ENCODE data around the gene OR51B5.
"Not testable (repeated sequence)": the region's sequence is repeated elsewhere in the genome, so short reads cannot be mapped to it uniquely, and the experiment has no call there.

Gene OR51B5

DNA sequence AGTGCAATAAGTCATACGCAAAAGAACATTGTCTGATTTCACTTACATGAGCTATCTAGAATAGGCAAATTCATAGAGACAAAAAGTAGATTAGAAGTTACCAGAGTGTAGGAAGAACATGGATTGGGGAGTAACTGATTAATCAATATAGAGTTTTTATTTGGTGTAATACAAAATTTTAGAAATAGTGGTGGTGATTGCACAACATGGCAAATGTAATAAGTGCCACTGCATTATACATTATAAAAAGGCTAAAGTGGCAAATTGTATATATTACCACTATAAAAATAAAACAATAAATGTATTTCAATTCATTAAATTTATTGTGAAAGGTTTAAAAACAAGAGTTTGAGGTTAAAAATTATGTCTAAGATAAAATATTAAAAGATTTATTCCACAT, 32.9 kb downstream of the OR51B5 start:
- no peaks in the 10 kb centered on the region for H3K36me3 ChIP-seq (ENCODE audit: insufficient read depth, low read length)

GRCh38 chr11:5307256-5308019, 35.9 kb downstream of the OR51B5 start:
- Histone ChIP-seq H3K9me3 (ENCODE audit: low read depth, low read length) (no peaks in the 10 kb centered on the region), H3K9ac (ENCODE audit: insufficient read length) (no peak overlapping the region), H3K4me3 (no peak overlapping the region), H3K36me3 (ENCODE audit: insufficient read depth, low read length) (no peaks in the 10 kb centered on the region), H3K27ac (no peak overlapping the region)
- DNase-seq (ENCODE audit: low read depth, low spot score): no peak
- TF ChIP-seq FOXP2 (optimal IDR thresholded peaks at IDR 0.05; ENCODE audit: control extremely low read depth, extremely low read length, insufficient read depth): no peak
- TF ChIP-seq EZH2 (IDR thresholded peaks at IDR 0.05): no peak
- TF ChIP-seq POLR2AphosphoS5 (IDR thresholded peaks at IDR 0.05; ENCODE audit: borderline replicate concordance, low read depth, low read length): no peak

More for the DNA sequence above, 32.9 kb downstream of the OR51B5 start:
- H3K4me3 ChIP-seq: no peak overlapping the region
- no peak for DNase-seq (ENCODE audit: low read depth, low spot score)
- H3K27ac ChIP-seq: no peak overlapping the region
- H3K9me3 ChIP-seq (ENCODE audit: low read depth, low read length): no peaks in the 10 kb centered on the region
- TF ChIP-seq FOXP2 (optimal IDR thresholded peaks at IDR 0.05; ENCODE audit: control extremely low read depth, extremely low read length, insufficient read depth) (no peak), POLR2AphosphoS5 (IDR thresholded peaks at IDR 0.05; ENCODE audit: borderline replicate concordance, low read depth, low read length) (no peak), EZH2 (IDR thresholded peaks at IDR 0.05) (no peak)
- H3K9ac ChIP-seq (ENCODE audit: insufficient read length): no peak overlapping the region

DNA sequence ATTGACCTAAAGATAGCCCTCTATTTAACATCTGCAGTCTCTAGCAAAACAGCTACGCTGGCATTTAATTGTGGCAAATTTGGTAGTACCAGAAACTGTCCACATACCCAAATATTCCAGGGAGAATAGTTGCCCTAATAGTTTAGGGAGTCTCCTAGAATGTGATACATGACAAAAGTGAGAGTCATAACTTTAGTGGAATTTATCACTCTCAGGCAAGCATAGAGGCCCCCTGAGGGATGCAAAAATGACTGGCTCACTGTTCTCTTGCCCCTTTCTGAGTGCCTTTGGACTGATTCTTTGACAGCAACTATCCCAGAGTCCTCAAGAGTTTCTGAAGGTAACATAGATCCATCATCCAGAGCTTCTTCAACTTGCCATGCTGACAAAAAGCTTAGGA, 39.3 kb downstream of the OR51B5 start:
- no peak for DNase-seq (ENCODE audit: low read depth, low spot score)

DNA sequence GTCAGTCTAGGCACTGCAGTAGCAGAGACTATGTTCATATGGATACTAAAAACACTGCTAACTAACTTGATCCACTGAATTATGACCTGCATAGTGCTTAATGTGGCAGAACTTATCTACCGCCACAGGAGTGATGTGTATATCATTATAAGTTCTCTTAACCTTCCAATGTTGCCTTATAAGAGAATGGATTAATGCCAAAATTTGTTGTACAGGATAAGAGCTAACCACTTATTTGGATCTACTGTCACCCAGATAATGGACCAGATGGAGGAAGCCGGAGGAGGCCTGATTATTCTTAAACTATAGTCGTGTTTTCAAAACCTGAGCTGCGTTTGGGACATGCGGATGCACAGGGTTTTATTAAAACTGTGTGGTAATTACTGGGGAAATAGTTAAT, 39.7 kb downstream of the OR51B5 start:
- no peak overlapping the region for H3K9ac ChIP-seq (ENCODE audit: insufficient read length)
- no peak for TF ChIP-seq POLR2AphosphoS5 (IDR thresholded peaks at IDR 0.05; ENCODE audit: borderline replicate concordance, low read depth, low read length)
- TF ChIP-seq FOXP2 (optimal IDR thresholded peaks at IDR 0.05; ENCODE audit: control extremely low read depth, extremely low read length, insufficient read depth): no peak
- no peak for TF ChIP-seq EZH2 (IDR thresholded peaks at IDR 0.05)
- DNase-seq (ENCODE audit: low read depth, low spot score): no peak

More for the DNA sequence above, 39.3 kb downstream of the OR51B5 start:
- H3K36me3 ChIP-seq (ENCODE audit: insufficient read depth, low read length): no peaks in the 10 kb centered on the region
- H3K27ac ChIP-seq: no peak overlapping the region
- no peak overlapping the region for H3K4me3 ChIP-seq
- TF ChIP-seq POLR2AphosphoS5 (IDR thresholded peaks at IDR 0.05; ENCODE audit: borderline replicate concordance, low read depth, low read length): no peak
- TF ChIP-seq FOXP2 (optimal IDR thresholded peaks at IDR 0.05; ENCODE audit: control extremely low read depth, extremely low read length, insufficient read depth): no peak
- H3K9ac ChIP-seq (ENCODE audit: insufficient read length): no peak overlapping the region
- no peaks in the 10 kb centered on the region for H3K9me3 ChIP-seq (ENCODE audit: low read depth, low read length)

GRCh38 chr11:5301846-5302245, 41.5 kb downstream of the OR51B5 start, which contains the start of gene OR51B4:
OR51B4 (minus strand) TSS chr11:5301946; CDS start chr11:5301946, 0 bp downstream.
- TF ChIP-seq FOXP2 (optimal IDR thresholded peaks at IDR 0.05; ENCODE audit: control extremely low read depth, extremely low read length, insufficient read depth): no peak
- TF ChIP-seq POLR2AphosphoS5 (IDR thresholded peaks at IDR 0.05; ENCODE audit: borderline replicate concordance, low read depth, low read length): no peak
- no peak for TF ChIP-seq EZH2 (IDR thresholded peaks at IDR 0.05)
- Histone ChIP-seq H3K9ac (ENCODE audit: insufficient read length) (no peak within 1 kb of the TSS), H3K9me3 (ENCODE audit: low read depth, low read length) (no peaks in the 10 kb centered on the region), H3K36me3 (ENCODE audit: insufficient read depth, low read length) (no peaks in the 10 kb centered on the region), H3K4me3 (no peak within 1 kb of the TSS), H3K27ac (no peak within 1 kb of the TSS)
- DNase-seq (ENCODE audit: low read depth, low spot score): no peak

More for the DNA sequence above, 39.7 kb downstream of the OR51B5 start:
- Histone ChIP-seq H3K9me3 (ENCODE audit: low read depth, low read length) (no peaks in the 10 kb centered on the region), H3K27ac (no peak overlapping the region), H3K36me3 (ENCODE audit: insufficient read depth, low read length) (no peaks in the 10 kb centered on the region), H3K4me3 (no peak overlapping the region)

DNA sequence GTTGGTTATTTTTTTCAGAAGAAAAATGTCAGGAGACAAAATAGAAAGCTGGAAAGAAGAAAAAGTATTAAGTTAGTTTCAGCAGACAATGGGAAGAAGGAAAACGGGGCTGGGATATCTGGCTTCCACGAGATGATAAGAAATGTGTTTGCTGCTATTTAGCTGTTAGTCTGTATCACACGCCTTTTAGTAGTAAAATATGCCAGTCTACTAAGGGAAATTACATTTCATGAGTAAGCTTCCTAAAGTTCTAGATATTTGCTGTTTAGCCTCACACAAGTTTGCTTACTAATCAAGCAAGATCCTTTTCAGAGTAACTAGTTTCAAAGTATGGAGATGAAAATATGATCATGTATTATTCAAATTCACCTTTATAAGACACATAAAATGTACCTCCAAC, 43.1 kb downstream of the OR51B5 start:
- no peak overlapping the region for H3K27ac ChIP-seq
- no peak overlapping the region for H3K4me3 ChIP-seq
- no peak for DNase-seq (ENCODE audit: low read depth, low spot score)
- H3K36me3 ChIP-seq (ENCODE audit: insufficient read depth, low read length): no peaks in the 10 kb centered on the region
- TF ChIP-seq FOXP2 (optimal IDR thresholded peaks at IDR 0.05; ENCODE audit: control extremely low read depth, extremely low read length, insufficient read depth) (no peak), POLR2AphosphoS5 (IDR thresholded peaks at IDR 0.05; ENCODE audit: borderline replicate concordance, low read depth, low read length) (no peak), EZH2 (IDR thresholded peaks at IDR 0.05) (no peak)
- H3K9ac ChIP-seq (ENCODE audit: insufficient read length): no peak overlapping the region
- H3K9me3 ChIP-seq (ENCODE audit: low read depth, low read length): no peaks in the 10 kb centered on the region

DNA sequence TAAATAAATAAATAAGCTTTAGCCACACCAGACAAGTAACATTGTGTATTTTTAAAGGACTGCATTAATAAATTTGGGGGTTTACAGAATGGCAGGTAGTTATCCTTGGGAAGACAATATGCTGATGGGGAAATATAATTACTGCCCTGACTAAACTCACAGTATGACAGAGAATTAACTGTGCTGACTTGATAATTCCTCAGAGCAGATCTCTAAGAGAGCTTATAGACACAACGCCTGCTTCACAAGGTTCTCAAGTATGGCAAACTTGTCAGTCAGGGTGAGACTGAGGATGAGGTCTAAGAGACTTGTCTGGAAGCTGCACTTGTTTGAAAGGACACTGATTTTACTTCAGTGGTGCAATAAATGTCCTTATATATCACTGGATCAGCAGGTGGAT, 44.9 kb downstream of the OR51B5 start:
- Histone ChIP-seq H3K4me3 (no peak overlapping the region), H3K9ac (ENCODE audit: insufficient read length) (no peak overlapping the region), H3K27ac (no peak overlapping the region), H3K36me3 (ENCODE audit: insufficient read depth, low read length) (no peaks in the 10 kb centered on the region), H3K9me3 (ENCODE audit: low read depth, low read length) (no peaks in the 10 kb centered on the region)
- TF ChIP-seq POLR2AphosphoS5 (IDR thresholded peaks at IDR 0.05; ENCODE audit: borderline replicate concordance, low read depth, low read length): no peak
- no peak for TF ChIP-seq FOXP2 (optimal IDR thresholded peaks at IDR 0.05; ENCODE audit: control extremely low read depth, extremely low read length, insufficient read depth)
- TF ChIP-seq EZH2 (IDR thresholded peaks at IDR 0.05): no peak
- DNase-seq (ENCODE audit: low read depth, low spot score): no peak

GRCh38 chr11:5297721-5298323, 45.5 kb downstream of the OR51B5 start:
- Histone ChIP-seq H3K27ac (no peak overlapping the region), H3K36me3 (ENCODE audit: insufficient read depth, low read length) (no peaks in the 10 kb centered on the region), H3K9me3 (ENCODE audit: low read depth, low read length) (no peaks in the 10 kb centered on the region), H3K9ac (ENCODE audit: insufficient read length) (no peak overlapping the region), H3K4me3 (no peak overlapping the region)
- no peak for TF ChIP-seq EZH2 (IDR thresholded peaks at IDR 0.05)
- TF ChIP-seq POLR2AphosphoS5 (IDR thresholded peaks at IDR 0.05; ENCODE audit: borderline replicate concordance, low read depth, low read length): no peak
- no peak for TF ChIP-seq FOXP2 (optimal IDR thresholded peaks at IDR 0.05; ENCODE audit: control extremely low read depth, extremely low read length, insufficient read depth)
- DNase-seq (ENCODE audit: low read depth, low spot score): no peak

GRCh38 chr11:5294342-5294995, 48.9 kb downstream of the OR51B5 start:
- DNase-seq (ENCODE audit: low read depth, low spot score); H3K9ac ChIP-seq (ENCODE audit: insufficient read length); H3K9me3 ChIP-seq (ENCODE audit: low read depth, low read length); H3K4me3 ChIP-seq; H3K27ac ChIP-seq; H3K36me3 ChIP-seq (ENCODE audit: insufficient read depth, low read length): not testable (repeated sequence)
